ENCODE data around the gene DOCK8. TPM values are rescaled to one million over a fixed set of nuclear protein-coding genes. Genes with fewer than 3 reads are reported as not detected.

DOCK8 gene
- total RNA-seq, 1 experiment from 2014 or later: 1.4 TPM

- H3T11ph ChIP-seq (ENCODE audit: low read length): no peak overlapping the region
- no peaks in the 10 kb centered on the region; the same call in 1 of the 2 replicates for H3K27me3 Mint-ChIP-seq (ENCODE audit: low read depth)
- no peak overlapping the region for H4K91ac ChIP-seq (ENCODE audit: insufficient read length, low read depth, low read length)
- H3K79me1 ChIP-seq (ENCODE audit: insufficient read depth, low read depth, low read length, poor library complexity, severe bottlenecking): no peaks in the 10 kb centered on the region
- no peak overlapping the region for H3K4me2 ChIP-seq (ENCODE audit: insufficient read depth, insufficient read length, low read length)
- H3K23ac ChIP-seq (ENCODE audit: insufficient read length, low read depth, low read length): no peak overlapping the region
- H2BK15ac ChIP-seq (ENCODE audit: low read depth, low read length): no peak overlapping the region
- H3K9me3 ChIP-seq (ENCODE audit: control insufficient read depth, low read depth, low read length): no peaks in the 10 kb centered on the region
- H3K79me2 ChIP-seq (ENCODE audit: insufficient read depth, low read length): no peaks in the 10 kb centered on the region
- H3K18ac ChIP-seq (ENCODE audit: insufficient read length, low read depth, low read length): no peak overlapping the region
- no peak overlapping the region for H3K27ac Mint-ChIP-seq
- no peak overlapping the region for H2AFZ ChIP-seq (ENCODE audit: low read length)
- H2BK12ac ChIP-seq (ENCODE audit: insufficient read length, low read depth, low read length): no peak overlapping the region
- no peak for TF ChIP-seq CTCF (conservative IDR thresholded peaks at IDR 0.05)
- no peak overlapping the region for H4K8ac ChIP-seq (replicated peaks; ENCODE audit: insufficient read length, low read depth, low read length)
- no peak overlapping the region for H2AK5ac ChIP-seq (ENCODE audit: insufficient read length, low read length)
- H3K4me1 Mint-ChIP-seq: peaks cover 10 to 24% of the 10 kb centered on the region in 2 experiments
- H3K9ac ChIP-seq (ENCODE audit: extremely low read depth, insufficient read length, low read length): no peak overlapping the region
- H3K27me3 ChIP-seq (ENCODE audit: insufficient read depth, low read length): no peaks in the 10 kb centered on the region
- no peak overlapping the region for H2BK5ac ChIP-seq (ENCODE audit: insufficient read length, low read length)
- no peaks in the 10 kb centered on the region for H3K23me2 ChIP-seq (ENCODE audit: insufficient read length, low read depth, low read length, poor library complexity, severe bottlenecking)
- peaks cover 5% of the 10 kb centered on the region; the same call in 1 of the 2 replicates for H3K4me1 ChIP-seq (ENCODE audit: insufficient read depth, low read length)
- H3K36me3 Mint-ChIP-seq (ENCODE audit: insufficient read depth in 1 of 3, low read depth in 3 of 3): peaks cover 14 to 38% (median 29%) of the 10 kb centered on the region in 3 experiments; a peak in 6 of 7 replicates
- DNase-seq: no peak
- H3K4me3 Mint-ChIP-seq: no peak overlapping the region
- no peak overlapping the region for H3K27ac ChIP-seq (ENCODE audit: insufficient read length, low read depth, low read length)
- no peak overlapping the region for H3K4ac ChIP-seq (ENCODE audit: low read depth, low read length)
- no peak overlapping the region for H4K5ac ChIP-seq (ENCODE audit: insufficient read length, low read depth, low read length)
- H3K14ac ChIP-seq (ENCODE audit: insufficient read depth, low read length): no peak overlapping the region
- no peak overlapping the region for H2BK20ac ChIP-seq (ENCODE audit: low read depth, low read length, poor library complexity, severe bottlenecking)
- H3K56ac ChIP-seq (ENCODE audit: insufficient read length, low read depth, low read length): no peak overlapping the region
- no peaks in the 10 kb centered on the region; a peak in 2 of 5 replicates for H3K9me3 Mint-ChIP-seq
- H4K20me1 ChIP-seq (ENCODE audit: control insufficient read depth, insufficient read depth, insufficient read length): no peaks in the 10 kb centered on the region
- no peak overlapping the region for H2BK120ac ChIP-seq (ENCODE audit: low read depth, low read length, poor library complexity, severe bottlenecking)
Measured at GRCh38 chr9:477193-477592, 262.5 kb downstream of the DOCK8 start.
